HFF-Myc (cell line): ENCODE results near the gene NSD2.

Experiments used
- DNase-seq: peaks from one replicate; pipeline ENCODE4 v3.0.0-alpha.2; 2011; ENCODE audit warnings: low read depth; ENCODE audit errors: extremely low read depth
- H3K4me3 ChIP-seq: replicated peaks from 2 replicates; pipeline ENCODE4 v1.5.1; 2011; ENCODE audit warnings: low read depth, mild to moderate bottlenecking, control low read depth, low read length
- CTCF ChIP-seq: IDR thresholded peaks from 2 replicates; pipeline ENCODE4 v1.5.1; 2012; ENCODE audit warnings: mild to moderate bottlenecking, low read depth, low read length, control low read depth; ENCODE audit errors: missing control alignments

The NSD2 gene

GRCh38 chr4:1851575-1852410, 19.4 kb upstream of the NSD2 start:
- no peak for DNase-seq
- H3K4me3 ChIP-seq = no peak overlapping the region
- TF ChIP-seq CTCF = no peak

- DNase-seq = no peak
- H3K4me3 ChIP-seq = no peak overlapping the region
- no peak for TF ChIP-seq CTCF
Observed at GRCh38 chr4:1852904-1853623, 18.1 kb upstream of the NSD2 start.

GRCh38 chr4:1854752-1855151, 16.4 kb upstream of the NSD2 start:
- no peak for DNase-seq
- peak overlapping the region; percentile 94 for H3K4me3 ChIP-seq
- TF ChIP-seq CTCF = no peak

- DNase-seq = no peak
- TF ChIP-seq CTCF = no peak
- H3K4me3 ChIP-seq = peak overlapping the region; percentile 94
Observed at GRCh38 chr4:1855333-1856070, 15.7 kb upstream of the NSD2 start.

GRCh38 chr4:1856071-1856942, 14.9 kb upstream of the NSD2 start, which contains the start of gene LETM1:
Gene LETM1 (minus strand): TSS chr4:1856156. CDS start chr4:1855950, 206 bp downstream.
- no peak for TF ChIP-seq CTCF
- peak within 1 kb of the TSS; percentile 94 for H3K4me3 ChIP-seq
- peak; percentile 69 for DNase-seq
